Measurements from ENCODE around the gene PRR22. TPM values are rescaled to one million over a fixed set of nuclear protein-coding genes. Genes with fewer than 3 reads are reported as not detected.

Gene PRR22
- 1 to 10 TPM; 4.4 to 5.0 TPM for total RNA-seq

DNA sequence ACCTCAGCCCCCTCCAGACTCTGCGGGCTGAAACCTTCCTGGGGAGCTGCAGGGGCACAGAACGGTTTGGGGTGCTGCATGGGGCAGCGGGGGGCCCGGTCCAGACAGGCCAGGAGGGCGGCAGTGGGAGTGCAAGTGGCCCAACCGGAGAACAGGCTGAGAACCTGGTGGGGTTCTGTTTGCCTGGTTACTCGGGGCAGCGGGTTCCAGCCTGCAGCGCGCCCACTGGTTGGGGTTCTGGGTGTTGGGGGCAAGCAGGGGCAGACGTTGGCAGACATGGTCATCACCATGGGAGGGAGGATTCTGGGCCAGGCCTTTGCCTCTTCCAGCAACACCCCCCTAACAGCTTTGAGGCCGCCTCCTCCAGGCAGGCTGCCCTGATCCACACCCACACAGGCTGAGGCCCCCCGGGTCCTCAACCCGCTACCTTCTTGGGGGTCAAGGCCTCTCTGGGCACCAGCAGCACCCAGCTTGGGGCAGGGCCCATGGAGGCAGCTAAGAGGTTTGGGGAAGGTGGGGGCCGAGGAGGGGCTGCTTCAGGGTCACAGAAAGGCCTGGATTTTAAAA is at the start of gene PRR22:
Gene PRR22, minus strand, starts transcription at position 166 of the 567 bp plus-strand sequence. Its CDS starts 86 bp downstream, at position 80.
- ChIA-PET POLR2A (interaction anchor here (0.7 to 1.5 kb wide), 3 partner anchors 10 to 66 kb away, joined by 3 to 5 read pairs (median 4); no protein-coding TSS in a partner anchor), CTCF (interaction anchor here (0.9 kb wide), 1 partner anchor 95 kb away, joined by 3 read pairs; no protein-coding TSS in a partner anchor)
- Mint-ChIP-seq H3K9me3 (no peaks in the 10 kb centered on the region), H3K27me3 (no peaks in the 10 kb centered on the region), H3K4me1 (ENCODE audit: low read depth) (peaks cover 7% of the 10 kb centered on the region), H3K36me3 (ENCODE audit: low read depth) (peaks cover 23% of the 10 kb centered on the region), H3K27ac (no peak within 1 kb of the TSS), H3K4me3 (no peak within 1 kb of the TSS)
- no peak for ATAC-seq
- TF ChIP-seq, protein P1, sequence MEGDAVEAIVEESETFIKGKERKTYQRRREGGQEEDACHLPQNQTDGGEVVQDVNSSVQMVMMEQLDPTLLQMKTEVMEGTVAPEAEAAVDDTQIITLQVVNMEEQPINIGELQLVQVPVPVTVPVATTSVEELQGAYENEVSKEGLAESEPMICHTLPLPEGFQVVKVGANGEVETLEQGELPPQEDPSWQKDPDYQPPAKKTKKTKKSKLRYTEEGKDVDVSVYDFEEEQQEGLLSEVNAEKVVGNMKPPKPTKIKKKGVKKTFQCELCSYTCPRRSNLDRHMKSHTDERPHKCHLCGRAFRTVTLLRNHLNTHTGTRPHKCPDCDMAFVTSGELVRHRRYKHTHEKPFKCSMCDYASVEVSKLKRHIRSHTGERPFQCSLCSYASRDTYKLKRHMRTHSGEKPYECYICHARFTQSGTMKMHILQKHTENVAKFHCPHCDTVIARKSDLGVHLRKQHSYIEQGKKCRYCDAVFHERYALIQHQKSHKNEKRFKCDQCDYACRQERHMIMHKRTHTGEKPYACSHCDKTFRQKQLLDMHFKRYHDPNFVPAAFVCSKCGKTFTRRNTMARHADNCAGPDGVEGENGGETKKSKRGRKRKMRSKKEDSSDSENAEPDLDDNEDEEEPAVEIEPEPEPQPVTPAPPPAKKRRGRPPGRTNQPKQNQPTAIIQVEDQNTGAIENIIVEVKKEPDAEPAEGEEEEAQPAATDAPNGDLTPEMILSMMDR (IDR thresholded peaks at IDR 0.05): no peak
- no peak for DNase-seq
- intact Hi-C loops (cut with micrococcal nuclease): no loop called here

DNA sequence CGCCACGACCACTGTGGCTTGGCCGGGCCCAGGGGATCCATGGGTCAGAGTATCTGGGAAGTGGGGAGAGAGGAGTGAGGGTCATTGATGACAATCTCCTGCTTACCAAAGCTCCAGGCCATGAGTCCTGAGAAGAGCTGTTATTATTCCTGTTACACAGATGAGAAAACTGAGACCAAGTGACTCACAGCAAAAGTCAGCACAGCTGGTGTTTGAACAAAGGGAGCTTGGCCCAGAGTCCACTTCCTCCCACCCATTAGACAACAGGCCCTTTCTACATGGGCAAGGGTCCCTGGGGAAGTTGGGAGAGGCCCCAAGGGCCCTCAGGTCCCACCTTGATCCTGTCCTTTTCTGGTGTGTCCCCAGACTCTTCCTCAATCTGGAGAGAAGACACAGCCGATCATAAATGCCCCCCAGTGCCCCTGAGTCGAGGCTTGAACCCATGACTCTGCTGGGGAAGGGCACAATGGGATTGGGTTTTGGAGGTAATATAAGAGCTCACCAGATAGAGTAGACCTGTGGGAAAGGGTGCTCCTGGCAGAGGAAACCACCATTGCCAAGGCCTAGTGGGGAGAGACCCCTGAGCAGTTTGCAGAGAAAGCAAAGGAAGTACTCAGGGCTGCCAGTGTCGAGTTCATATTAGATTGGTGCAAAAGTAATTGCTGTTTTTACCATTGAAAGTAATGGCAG is 48.1 kb upstream of the PRR22 start:
- H3K27ac Mint-ChIP-seq: no peak overlapping the region
- POLR2A ChIA-PET: no interaction called here
- H3K36me3 Mint-ChIP-seq (ENCODE audit: low read depth): no peaks in the 10 kb centered on the region
- DNase-seq: no peak
- TF ChIP-seq, protein P1 (IDR thresholded peaks at IDR 0.05): no peak
- no peaks in the 10 kb centered on the region for H3K9me3 Mint-ChIP-seq
- H3K27me3 Mint-ChIP-seq: no peaks in the 10 kb centered on the region
- intact Hi-C loops (cut with micrococcal nuclease): no loop called here
- no peak overlapping the region for H3K4me3 Mint-ChIP-seq
- H3K4me1 Mint-ChIP-seq (ENCODE audit: low read depth): peaks cover 4% of the 10 kb centered on the region
- ATAC-seq: no peak
- CTCF ChIA-PET: interaction anchor here (1.0 to 1.3 kb wide), 2 partner anchors 29 to 190 kb away, joined by 3 to 5 read pairs; no protein-coding TSS in a partner anchor

DNA sequence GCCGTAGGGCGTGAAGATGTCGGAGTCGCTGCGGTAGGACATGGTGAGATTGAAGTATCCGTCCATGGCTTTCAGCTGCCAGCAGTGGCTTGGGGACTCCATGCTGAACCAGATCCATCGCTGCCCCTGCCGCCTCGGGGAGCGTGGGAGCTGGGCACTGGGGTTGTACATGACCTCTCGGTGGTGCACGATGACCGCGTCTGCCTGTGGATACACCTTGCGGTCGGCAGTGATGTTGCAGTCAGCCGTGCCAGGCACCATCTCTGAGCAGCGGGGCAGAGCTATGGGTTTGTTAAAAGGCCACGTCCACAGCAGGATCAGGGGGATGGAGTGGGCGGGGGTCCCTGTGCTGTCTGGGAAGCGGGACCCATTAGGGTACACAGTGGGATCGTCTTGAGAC is 47.5 kb upstream of the PRR22 start:
- no peak for ATAC-seq
- Mint-ChIP-seq H3K36me3 (ENCODE audit: low read depth) (no peaks in the 10 kb centered on the region), H3K27me3 (no peaks in the 10 kb centered on the region), H3K4me3 (no peak overlapping the region), H3K27ac (no peak overlapping the region), H3K4me1 (ENCODE audit: low read depth) (peaks cover 4% of the 10 kb centered on the region), H3K9me3 (no peaks in the 10 kb centered on the region)
- ChIA-PET CTCF (interaction anchor here (1.3 kb wide), 1 partner anchor 190 kb away, joined by 3 read pairs; no protein-coding TSS in a partner anchor), POLR2A (interaction anchor here (0.6 kb wide), 1 partner anchor 138 kb away, joined by 4 read pairs; no protein-coding TSS in a partner anchor)
- intact Hi-C loops (cut with micrococcal nuclease): no loop called here
- DNase-seq: no peak
- TF ChIP-seq, protein P1 (IDR thresholded peaks at IDR 0.05): no peak

DNA sequence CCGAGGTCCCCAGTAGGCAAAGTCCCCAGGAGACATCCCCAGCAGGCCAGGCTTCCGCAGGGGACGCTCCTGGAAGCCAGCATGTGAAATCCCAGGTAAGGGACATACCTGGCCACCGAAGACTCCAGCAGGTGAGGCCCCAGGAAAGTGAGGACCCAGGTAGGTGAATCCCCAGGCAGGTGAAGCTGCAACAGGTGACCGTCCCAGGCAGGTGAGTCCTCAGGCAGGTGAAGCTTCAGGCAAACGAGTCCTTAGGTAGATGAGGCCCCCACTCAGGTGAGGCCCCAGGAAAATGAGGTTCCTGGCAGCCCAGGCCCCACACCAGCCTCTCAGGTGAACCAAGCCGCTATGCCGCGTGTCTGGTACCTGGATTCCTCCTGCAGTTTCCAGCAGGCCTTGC is 46.6 kb upstream of the PRR22 start:
- Mint-ChIP-seq H3K4me3 (no peak overlapping the region), H3K36me3 (ENCODE audit: low read depth) (no peaks in the 10 kb centered on the region), H3K27me3 (no peaks in the 10 kb centered on the region), H3K4me1 (ENCODE audit: low read depth) (peaks cover 7% of the 10 kb centered on the region), H3K9me3 (no peaks in the 10 kb centered on the region), H3K27ac (no peak overlapping the region)
- no peak for ATAC-seq
- ChIA-PET POLR2A (interaction anchor here (1.0 kb wide), 1 partner anchor 8 kb away, joined by 3 read pairs; the partner anchor contains the start of gene FUT6), CTCF (no interaction called here)
- no peak for DNase-seq
- TF ChIP-seq, protein P1 (IDR thresholded peaks at IDR 0.05): no peak
- intact Hi-C loops (cut with micrococcal nuclease): no loop called here
